Muscle of back (tissue), 11 donors: ENCODE measurements around the gene SFXN5. TPM values are rescaled to one million over a fixed set of nuclear protein-coding genes. Genes with fewer than 3 reads are reported as not detected.

Experiments
- DNase-seq, 3 donors: peaks; one replicate each; pipeline versions ENCODE4 v3.0.0 to v3.0.0-alpha.2; 2013
- polyA plus RNA-seq, 10 donors: library from polyadenylated mRNA; unstranded; fragments of 120-200 nt; gene quantifications; one replicate each; pipeline ENCODE4 v1.2.1, GENCODE V29; 2013; ENCODE audit not compliant: insufficient read length in 10 of 10

Gene SFXN5
- polyA plus RNA-seq, 10 donors, result 4.8 to 7.8 (median 6.3) TPM

- peak in 1 of 3 donors; percentile 41 for DNase-seq
Observed at GRCh38 chr2:72980535-72981217, 90.8 kb downstream of the SFXN5 start.

GRCh38 chr2:72979896-72980295 lies 91.6 kb downstream of the SFXN5 start:
- peak in 1 of 3 donors; percentile 39 for DNase-seq

GRCh38 chr2:72975017-72975416 lies 96.5 kb downstream of the SFXN5 start:
- DNase-seq, result no peak

GRCh38 chr2:72974436-72974754 lies 97.1 kb downstream of the SFXN5 start:
- DNase-seq, result no peak

- DNase-seq, result peak in 1 of 3 donors; percentile 24
Observed at GRCh38 chr2:72973566-72974435, 97.7 kb downstream of the SFXN5 start.

GRCh38 chr2:72973137-72973535 lies 98.4 kb downstream of the SFXN5 start:
- DNase-seq, result no peak

- no peak for DNase-seq
Observed at GRCh38 chr2:72972352-72973136, 99.0 kb downstream of the SFXN5 start.

- no peak for DNase-seq
Observed at GRCh38 chr2:72971036-72971435, 100.5 kb downstream of the SFXN5 start.

GRCh38 chr2:72969706-72970105 lies 101.8 kb downstream of the SFXN5 start:
- no peak for DNase-seq

- no peak for DNase-seq
Observed at GRCh38 chr2:72968286-72968685, 103.2 kb downstream of the SFXN5 start.

GRCh38 chr2:72965770-72966450 lies 105.6 kb downstream of the SFXN5 start:
- DNase-seq, result no peak

- no peak for DNase-seq
Observed at GRCh38 chr2:72965016-72965415, 106.5 kb downstream of the SFXN5 start.

- DNase-seq, result no peak
Observed at GRCh38 chr2:72964146-72964525, 107.4 kb downstream of the SFXN5 start.

- no peak for DNase-seq
Observed at GRCh38 chr2:72963423-72964145, 107.9 kb downstream of the SFXN5 start.

GRCh38 chr2:72962911-72963310 lies 108.6 kb downstream of the SFXN5 start:
- no peak for DNase-seq

- DNase-seq, result no peak
Observed at GRCh38 chr2:72961853-72962468, 109.6 kb downstream of the SFXN5 start.

GRCh38 chr2:72961036-72961720 lies 110.3 kb downstream of the SFXN5 start:
- DNase-seq, result no peak

- no peak for DNase-seq
Observed at GRCh38 chr2:72959995-72960981, 111.2 kb downstream of the SFXN5 start.

GRCh38 chr2:72959554-72959953 lies 112.0 kb downstream of the SFXN5 start:
- no peak for DNase-seq
